ENCODE measurements around the gene SLX9. TPM values are rescaled to one million over a fixed set of nuclear protein-coding genes. Genes with fewer than 3 reads are reported as not detected.

SLX9 gene
- total RNA-seq, 3 donors from 2014 or later = 15.8 to 17.7 (median 17.0) TPM

DNA sequence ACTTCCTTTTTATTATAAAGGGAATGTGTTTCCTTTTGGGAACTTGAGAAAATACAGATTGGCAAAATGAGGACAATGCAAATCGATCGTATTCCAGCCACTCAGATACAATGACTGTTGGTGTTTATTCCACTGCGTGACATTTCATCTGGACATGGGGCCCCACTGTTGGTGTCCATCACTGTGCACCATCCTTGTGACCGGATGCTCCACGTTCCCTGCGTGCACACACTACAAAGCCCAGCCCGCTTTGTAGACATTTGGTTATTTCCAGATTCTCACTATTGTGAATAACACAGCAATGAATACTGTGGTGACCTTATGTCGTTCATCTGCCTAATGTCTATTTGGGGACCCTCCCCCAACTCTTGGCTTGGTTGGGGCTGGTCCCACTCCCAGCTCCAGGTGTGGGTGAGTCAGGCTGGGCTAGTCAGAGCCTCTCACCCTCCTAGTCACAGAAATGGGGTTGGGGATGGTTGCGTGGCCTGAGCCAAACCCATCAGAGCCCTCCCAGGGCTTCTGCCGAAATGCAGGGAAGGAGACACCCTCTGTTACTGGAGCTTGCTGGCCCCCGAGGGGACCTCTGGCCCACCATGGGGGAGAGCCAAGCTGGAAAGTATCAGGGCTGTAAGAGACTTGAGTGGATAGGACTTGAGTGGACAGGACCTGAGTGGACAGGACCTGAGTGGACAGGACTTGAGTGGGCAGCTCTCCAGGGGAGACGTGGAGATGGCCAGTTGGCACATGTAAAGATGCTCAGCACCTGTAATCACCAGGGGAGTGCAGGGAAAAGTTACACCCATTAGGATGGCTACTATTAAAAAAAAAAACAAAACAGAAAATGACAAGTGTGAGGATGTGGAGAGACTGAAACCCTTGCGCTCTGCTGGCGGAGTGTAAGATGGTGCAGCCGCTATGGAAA, 77.5 kb downstream of the SLX9 start:
- TF ChIP-seq CTCF (IDR thresholded peaks at IDR 0.05) (no peak), POLR2AphosphoS5 (IDR thresholded peaks at IDR 0.05) (no peak), POLR2A (IDR thresholded peaks at IDR 0.05) (no peak)
- H3K9me3 ChIP-seq = no peaks in the 10 kb centered on the region
- no peak overlapping the region for H3K4me3 ChIP-seq
- H3K4me1 ChIP-seq = peaks cover 0 to 8% of the 10 kb centered on the region in 2 donors
- no peak for DNase-seq (ENCODE audit: low spot score in 2 of 2)
- no peaks in the 10 kb centered on the region for H3K27me3 ChIP-seq
- no peak overlapping the region for H3K27ac ChIP-seq
- no peaks in the 10 kb centered on the region for H3K36me3 ChIP-seq
- intact Hi-C loops (cut with DNase I; ENCODE audit: low total_unique reads) = no loop called here

GRCh38 chr21:45018131-45019075, 78.6 kb downstream of the SLX9 start:
- H3K27me3 ChIP-seq = no peaks in the 10 kb centered on the region
- intact Hi-C loops (cut with DNase I; ENCODE audit: low total_unique reads) = no loop called here
- no peaks in the 10 kb centered on the region for H3K36me3 ChIP-seq
- DNase-seq (ENCODE audit: low spot score in 2 of 2) = no peak
- H3K4me1 ChIP-seq = peaks cover 0 to 8% of the 10 kb centered on the region in 2 donors
- TF ChIP-seq POLR2A (IDR thresholded peaks at IDR 0.05) (no peak), POLR2AphosphoS5 (IDR thresholded peaks at IDR 0.05) (no peak)
- H3K27ac ChIP-seq = peak overlapping the region; percentile 81 to 89
- no peaks in the 10 kb centered on the region for H3K9me3 ChIP-seq
- peak overlapping the region; percentile 38 to 70 (median 63) for H3K4me3 ChIP-seq

- Histone ChIP-seq H3K27ac (peak overlapping the region; percentile 81 to 89), H3K4me1 (peaks cover 0 to 8% of the 10 kb centered on the region in 2 donors), H3K4me3 (peak overlapping the region; percentile 38 to 70 (median 63)), H3K9me3 (no peaks in the 10 kb centered on the region), H3K27me3 (no peaks in the 10 kb centered on the region), H3K36me3 (no peaks in the 10 kb centered on the region)
- no peak for DNase-seq (ENCODE audit: low spot score in 2 of 2)
- intact Hi-C loops (cut with DNase I; ENCODE audit: low total_unique reads) = no loop called here
- TF ChIP-seq CTCF (IDR thresholded peaks at IDR 0.05) (no peak), POLR2AphosphoS5 (IDR thresholded peaks at IDR 0.05) (no peak), POLR2A (IDR thresholded peaks at IDR 0.05) (no peak)
These were observed 79.5 kb downstream of the SLX9 start for GRCh38 chr21:45019076-45019886.

DNA sequence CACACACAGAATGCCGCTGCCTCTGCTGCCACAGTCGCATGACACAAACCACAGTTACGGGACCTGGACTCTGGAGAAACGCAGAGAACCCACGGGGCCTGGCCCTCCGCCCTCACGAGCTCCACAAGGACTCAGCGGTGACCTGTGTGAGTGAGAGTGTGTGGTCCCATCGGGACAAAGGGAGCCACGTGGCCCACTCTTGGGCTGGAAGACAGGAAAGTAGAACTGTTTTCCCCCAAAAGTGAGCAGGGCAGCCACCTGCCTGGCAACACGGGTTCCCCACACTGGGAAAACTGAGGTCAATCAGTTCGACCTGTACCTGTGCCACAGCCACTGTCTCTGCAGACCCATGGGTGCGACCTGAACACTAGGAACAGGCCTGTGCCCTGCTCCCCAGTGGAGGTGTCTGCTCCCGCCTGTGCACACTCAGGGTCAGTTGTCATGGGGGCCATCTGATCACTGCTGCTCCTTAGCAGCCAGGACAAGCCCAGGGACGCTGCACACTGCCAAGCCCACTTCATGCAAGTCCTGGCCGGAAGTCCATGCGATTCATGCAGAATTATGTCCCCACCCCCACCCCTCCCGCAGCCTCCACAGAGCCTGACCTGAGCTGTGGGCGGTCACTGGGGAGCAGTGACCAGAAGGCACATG, 80.2 kb downstream of the SLX9 start:
- Histone ChIP-seq H3K4me1 (peaks cover 0 to 8% of the 10 kb centered on the region in 2 donors), H3K27me3 (no peaks in the 10 kb centered on the region), H3K4me3 (no peak overlapping the region), H3K36me3 (no peaks in the 10 kb centered on the region), H3K9me3 (no peaks in the 10 kb centered on the region), H3K27ac (peak overlapping the region; percentile 81 to 89)
- intact Hi-C loops (cut with DNase I; ENCODE audit: low total_unique reads) = no loop called here
- no peak for DNase-seq (ENCODE audit: low spot score in 2 of 2)
- TF ChIP-seq CTCF (IDR thresholded peaks at IDR 0.05) (no peak), POLR2A (IDR thresholded peaks at IDR 0.05) (no peak), POLR2AphosphoS5 (IDR thresholded peaks at IDR 0.05) (no peak)

All from breast epithelium (tissue), 4 donors.